Stimulated activated CD8-positive, alpha-beta memory T cell treated with anti-CD3 and anti-CD28 coated beads, Interleukin-7, amount 100 ng/mL, for 48 hours (primary cell): Measurements from ENCODE around the gene MYL12A.
"Not testable (repeated sequence)": the region's sequence is repeated elsewhere in the genome, so short reads cannot be mapped to it uniquely, and the experiment has no call there.

Experiments
- DNase-seq, 2 donors: peaks; one replicate each; pipeline ENCODE4 v3.0.0-alpha.2; 2020; ENCODE audit warnings: low read depth in 1 of 2; ENCODE audit errors: extremely low read depth in 1 of 2

Gene MYL12A

DNA sequence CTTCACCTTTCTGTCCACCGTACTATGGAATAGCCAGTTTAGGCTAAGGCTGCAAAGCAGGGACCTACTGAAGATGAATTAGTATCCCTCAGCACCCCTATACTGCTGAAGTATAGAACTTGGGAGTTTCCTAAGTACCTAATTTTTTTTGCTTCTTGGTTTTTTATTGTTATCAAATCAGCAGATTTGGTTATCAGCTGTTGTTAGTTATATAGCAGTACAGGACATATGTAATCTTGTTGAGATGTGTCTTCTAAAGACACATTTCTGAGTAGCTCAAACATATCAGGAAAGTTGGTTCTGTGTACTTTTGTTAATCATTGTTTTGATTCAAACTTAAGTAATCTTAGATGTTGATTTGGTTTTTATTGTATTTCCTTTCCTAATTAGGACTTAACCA, 5.2 kb downstream of the MYL12A start:
- no peak for DNase-seq

DNA sequence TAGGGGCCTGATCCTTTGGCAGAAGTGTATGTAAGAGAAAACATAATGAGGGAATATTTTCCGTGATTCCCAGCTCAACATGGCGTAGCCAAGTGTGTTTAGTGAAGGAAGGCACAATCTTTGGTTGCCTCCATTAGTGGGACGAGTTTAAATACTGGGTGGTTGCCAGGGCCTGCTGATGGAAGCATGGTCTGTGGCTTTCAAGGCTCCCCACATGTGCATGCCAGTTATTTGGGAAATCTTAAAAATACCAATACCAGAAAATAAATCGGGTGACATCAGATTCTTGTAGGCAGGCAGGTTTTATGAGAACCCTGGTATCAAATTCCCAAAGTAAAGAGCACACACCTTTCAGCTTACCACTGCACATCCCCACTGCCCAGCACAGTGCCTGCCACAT, 7.1 kb downstream of the MYL12A start:
- no peak for DNase-seq

DNA sequence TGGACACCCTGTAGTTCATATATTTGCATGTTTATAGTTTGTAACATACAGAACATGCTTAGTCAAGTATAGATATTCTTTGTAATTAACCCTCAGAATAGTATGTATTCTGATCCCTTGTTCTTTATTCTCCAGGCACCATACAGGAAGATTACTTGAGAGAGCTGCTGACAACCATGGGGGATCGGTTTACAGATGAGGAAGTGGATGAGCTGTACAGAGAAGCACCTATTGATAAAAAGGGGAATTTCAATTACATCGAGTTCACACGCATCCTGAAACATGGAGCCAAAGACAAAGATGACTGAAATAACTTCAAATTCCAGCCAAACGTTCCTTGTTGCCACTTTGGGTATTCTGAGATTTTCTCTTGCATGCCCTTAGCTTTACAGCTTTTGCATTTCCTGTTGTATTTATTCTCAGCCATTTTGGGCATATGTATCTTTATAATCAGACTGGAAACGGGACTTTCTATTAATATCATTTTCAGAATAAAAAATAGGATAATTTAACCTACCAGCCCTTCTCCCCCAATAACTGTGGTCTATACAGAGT, 8.1 kb downstream of the MYL12A start:
- DNase-seq: no peak

DNA sequence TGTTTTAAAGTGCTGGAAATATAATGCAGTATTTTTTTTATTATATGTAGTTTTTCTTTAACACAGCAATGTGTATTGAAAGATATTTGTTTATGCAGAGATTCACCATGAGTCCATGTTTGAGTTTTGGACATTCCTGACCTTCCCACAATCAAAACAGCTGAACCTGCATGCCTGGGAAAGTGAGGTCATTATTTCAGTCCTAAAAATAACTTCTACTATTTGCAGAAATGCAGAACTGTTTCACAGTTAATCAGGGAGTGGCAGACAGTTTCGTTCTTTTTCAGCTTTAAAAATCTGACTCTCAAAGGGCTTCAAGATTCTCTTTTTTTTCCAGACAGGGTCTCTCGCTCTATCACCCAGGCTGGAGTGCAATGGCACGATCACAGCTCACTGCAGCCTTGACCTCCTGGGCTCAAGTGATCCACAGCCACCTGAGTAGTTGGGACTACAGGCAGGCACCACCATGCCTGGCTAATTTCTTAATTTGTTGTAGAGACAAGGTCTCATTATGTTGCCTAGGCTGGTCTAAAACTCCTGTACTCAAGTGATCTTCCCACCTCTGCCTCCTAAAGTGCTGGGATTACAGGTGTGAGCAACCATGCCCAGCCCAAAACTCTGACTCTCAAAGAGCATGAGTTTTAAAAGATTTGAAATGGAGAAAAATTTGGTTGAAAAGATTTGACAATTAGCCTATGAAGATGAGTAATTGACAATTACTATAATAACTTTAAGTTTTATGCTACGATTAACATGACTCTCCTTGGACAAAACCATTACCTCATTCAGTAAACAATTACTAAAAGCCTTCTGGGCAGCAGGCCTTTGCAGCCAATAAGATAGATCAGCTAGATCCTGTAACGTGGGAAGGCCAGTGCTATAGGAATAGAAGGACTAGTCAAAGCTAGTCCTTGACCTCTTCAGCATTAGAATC, 9.4 kb downstream of the MYL12A start:
- DNase-seq: no peak

DNA sequence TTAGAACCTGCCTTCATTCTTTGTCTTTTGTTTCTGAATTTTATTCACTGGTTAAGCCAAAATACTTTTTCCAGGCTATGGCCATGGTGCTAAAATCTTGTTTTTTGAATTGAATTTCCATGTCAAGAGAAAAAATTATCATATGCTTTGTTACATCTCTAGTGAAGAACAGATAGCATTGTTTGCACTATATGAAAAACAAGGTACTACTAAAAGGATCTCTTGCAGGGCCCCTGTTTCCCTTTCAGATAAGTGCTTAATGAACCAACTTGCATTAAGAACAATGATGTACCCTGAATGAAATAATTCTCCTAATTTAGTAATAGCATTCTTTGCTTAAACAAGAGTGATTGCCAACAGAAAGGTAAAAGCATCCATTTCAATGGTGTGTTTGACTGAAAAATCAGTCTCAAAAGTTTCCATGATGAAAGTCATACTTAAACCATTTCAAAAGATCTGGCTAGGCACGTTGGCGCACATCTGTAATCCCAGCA, 10.1 kb downstream of the MYL12A start:
- DNase-seq: no peak

DNA sequence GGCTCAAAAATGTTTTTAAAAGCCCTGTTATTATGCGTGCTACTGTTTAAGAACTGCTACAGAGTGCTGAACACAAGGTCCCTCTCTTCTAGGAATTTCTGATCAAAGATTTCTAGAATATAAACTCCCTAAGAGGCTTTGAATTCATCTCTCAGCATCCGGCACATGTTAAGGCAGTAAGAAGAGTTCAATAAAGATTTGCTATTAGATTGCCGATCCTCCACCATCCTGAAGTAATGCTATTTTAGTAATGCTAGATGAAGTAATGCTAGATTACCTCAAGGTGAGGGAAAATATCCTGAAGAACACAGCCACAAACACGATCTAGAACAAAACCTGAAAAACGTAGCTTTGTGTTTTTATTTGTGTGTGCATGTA, 13.4 kb downstream of the MYL12A start:
- no peak for DNase-seq

DNA sequence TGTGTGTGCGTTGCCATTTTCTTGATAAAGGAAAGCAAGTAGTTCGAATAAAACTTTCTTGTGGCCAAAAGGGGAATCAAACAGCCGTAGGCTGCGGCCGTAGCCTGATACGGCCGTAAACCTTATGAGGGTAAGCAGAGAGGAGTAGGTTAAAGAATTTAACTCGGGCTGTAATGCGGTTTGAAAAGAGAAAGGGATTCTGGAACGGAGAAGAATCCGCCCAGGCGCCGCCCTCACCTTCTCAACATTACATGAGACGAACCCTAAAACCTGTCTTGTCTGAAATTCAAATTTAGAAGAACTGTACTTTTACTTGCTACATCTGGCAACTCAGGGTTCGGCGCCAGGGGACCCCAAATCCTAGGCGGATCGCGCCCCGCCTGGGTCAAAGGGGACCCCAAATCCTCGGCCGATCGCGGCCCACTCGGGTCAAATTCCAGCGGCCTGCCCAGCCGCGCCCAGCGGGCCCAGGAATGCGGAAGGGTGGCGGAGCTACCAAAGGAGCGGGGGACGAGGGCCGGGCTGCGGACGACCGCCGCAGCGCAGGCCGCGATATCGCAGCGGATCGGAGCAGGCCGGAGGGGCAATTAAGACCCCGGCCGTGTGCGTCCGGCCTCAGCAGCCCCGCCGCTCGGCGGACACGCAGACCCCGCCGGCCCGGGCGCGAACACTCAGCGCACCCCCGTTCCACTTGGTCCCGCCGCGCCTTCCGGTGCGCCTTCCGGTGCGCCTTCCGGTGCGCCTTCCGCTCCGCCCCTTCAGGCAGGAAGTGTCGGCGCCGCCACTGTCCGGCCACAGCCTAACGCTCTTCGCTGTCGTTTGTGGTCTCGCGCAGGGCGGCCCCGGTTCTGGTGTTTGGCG, 14.0 kb downstream of the MYL12A start, which contains the start of gene MYL12B:
Gene MYL12B (plus strand): TSS at position 761 of the 861 bp plus-strand sequence. CDS start 10,766 bp downstream, outside the sequence.
- DNase-seq: peak; percentile 59 to 63

DNA sequence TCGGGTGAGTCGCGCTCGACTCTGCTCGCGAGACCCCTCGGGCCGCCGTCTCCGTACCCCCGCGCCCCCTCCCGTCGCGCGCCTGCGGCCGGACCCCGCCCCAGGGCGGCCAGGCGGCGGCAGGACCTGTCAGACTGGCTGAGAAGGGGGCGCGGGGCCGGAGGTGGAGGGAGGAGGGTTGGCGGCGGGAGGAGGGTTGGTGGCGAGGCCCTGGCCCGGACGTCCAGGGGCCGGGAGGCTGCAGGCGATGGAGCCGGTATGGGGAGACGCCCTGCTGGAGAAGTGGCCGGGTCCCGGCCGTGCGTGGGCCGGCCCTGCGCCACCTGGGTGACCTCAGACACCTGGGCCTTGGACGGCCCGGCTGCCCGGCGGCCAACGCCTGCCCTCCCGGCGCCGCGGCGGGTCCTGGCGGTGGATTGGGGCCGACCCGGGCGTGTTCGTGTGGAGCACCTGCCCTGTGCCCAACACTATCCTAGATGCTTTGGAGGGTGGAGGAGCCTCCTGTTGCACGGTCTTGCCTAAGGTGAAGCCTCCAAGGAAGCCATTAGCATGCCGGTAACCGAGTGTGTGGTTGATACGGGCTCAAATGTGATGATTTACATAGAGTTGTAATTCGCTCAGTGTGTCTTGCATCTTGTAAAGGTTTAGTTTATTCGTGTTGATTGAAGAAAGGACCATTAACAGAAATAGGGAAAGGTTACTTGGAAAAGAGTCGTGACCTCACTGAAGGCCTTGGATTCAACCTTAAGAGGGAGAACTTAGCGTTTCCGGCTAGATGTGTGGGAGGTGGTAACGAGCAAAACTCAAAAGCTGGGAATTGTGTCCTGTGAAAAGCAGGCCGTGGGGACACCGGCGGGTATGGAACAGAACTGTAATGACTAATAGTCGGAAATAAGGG, 14.9 kb downstream of the MYL12A start:
- DNase-seq: no peak

DNA sequence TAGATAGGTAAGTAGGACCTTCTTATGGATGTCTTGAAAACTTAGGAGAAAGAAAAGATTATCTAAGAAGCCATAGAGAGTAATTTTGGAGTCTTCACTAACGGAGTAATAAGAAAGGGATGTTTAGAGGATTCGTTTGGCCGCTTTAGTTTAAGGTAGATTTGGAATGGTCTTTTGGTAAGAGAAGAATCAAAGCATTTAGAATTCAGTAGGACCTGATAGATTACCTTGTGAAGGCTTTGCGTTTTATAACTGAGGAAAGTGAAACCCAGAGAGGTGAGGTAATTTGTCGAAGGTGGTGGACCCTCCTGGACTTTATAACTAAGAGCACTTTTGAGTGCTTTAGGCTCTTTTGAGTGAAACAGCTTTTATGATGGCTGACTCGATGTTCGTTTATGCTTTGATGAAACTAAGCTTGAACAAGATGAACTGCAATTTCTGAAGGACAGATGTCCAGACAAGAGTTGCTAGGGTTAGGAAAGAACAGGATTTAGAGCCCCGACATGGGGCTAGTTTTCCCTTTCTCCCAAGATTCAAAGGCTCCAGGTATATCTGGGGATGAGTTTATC, 15.6 kb downstream of the MYL12A start:
- DNase-seq: no peak

DNA sequence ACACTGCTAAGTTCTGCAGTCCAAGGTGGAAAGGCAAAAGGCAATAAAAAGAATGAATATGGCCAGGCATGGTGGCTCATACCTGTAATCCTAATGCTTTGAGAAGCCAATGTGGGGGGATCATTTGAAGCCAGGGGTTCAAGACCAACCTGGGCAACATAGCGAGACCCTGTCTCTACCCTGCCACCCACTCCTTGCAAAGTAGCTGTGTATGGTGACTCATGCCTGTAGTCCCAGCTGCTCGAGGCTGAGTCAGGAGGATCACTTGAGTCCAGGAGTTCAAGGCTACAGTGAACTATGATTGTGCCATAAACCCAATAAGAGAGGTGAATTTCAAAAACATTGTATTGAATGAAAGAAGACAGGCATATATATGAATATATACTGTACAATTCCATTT, 16.8 kb downstream of the MYL12A start:
- DNase-seq: no peak

DNA sequence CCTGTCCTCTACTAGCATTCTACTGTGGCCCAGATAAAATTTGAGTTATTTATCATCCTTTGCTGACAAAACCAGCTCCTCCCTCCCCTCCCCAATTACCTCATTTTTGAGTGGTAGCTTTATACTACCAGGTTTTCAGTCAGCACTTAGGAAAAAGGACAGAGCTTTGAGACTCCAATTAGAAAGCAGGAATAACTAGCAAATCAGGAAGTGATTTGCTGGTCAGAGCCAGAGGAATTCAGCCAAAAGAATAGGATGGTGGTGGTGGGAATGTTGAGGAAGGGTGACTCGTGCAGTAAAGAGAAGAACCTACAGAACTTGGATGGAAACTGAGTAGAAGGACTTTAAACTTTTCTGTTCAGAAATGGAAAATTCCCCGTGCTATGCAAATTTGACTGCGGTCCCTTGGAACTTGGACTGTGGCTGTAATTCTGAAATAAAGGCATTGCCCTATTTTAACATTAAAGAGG, 18.0 kb downstream of the MYL12A start:
- DNase-seq: no peak

DNA sequence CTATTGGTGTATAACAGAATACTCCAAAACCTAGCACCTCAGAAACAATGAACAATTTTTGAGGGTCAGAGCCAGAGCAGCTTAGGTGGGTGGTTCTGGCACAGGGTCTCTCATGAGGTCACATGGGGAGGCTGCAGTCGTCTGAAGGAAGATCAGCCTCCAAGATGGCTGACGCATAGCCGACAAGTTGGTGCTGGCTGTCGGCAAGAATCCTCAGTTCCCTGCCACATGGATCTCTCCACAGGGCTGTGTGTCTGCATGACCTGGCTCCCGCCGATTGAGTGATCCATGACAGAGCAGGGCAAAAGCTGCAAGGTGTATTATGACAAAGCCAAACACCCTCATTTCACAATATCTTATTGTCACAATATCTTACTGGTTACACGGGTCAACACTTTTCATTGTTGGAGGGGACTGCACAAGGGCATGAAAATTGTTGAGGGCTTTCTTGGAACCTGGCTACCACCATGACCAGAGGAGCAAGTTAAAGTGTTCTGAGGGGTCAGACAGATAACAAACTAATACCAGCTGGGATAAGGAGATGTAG, 18.5 kb downstream of the MYL12A start:
- no peak for DNase-seq

DNA sequence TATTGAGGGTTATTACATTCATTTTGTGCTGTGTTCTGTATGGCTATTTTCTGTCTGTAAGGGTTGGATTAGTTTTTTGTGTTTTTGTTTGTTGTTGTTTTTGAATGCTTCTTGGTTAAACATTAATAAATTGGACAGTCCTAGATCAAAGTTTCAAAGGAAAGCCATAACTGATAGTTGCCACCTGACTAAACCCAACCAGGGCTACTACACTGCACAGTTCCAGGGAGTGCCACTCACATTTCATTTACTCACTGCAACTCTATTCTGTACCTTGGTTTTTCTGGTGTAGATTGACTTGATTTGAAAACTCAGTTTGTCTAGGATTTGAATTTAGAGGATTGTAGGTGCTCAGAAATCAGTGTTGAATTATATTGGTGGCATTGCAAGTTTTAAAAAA, 20.7 kb downstream of the MYL12A start:
- no peak for DNase-seq

DNA sequence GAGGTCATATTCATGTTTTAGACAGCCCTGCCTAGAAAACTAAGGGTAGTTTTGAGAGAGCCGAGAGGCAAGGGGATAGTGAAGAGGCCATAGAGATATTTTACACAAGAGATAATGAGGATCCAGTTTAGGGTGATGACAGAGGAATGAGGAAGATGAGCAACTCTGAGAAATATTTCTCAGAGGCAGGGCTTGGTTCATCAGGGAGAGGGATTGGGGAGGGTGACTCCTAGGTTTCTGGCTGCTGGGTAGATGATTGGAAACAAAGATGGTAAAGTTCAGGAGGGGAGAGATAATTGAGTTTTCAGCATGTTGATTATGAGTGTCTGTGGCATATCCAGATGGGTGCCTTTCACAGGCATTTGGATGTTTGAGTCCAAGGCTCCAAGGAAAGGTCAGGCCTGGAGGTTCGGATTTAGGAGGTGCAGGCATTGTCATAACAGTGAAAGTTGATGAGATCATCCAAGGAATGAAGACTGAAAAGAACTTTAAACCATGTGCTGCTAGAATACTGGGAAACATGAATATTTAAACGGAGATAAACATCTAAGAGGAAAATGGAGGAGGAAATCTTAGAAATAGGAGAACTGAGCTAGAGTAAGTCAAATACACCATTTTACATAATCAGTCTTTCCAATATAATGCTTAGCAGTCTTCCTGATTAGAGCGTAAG, 21.8 kb downstream of the MYL12A start:
- no peak for DNase-seq

DNA sequence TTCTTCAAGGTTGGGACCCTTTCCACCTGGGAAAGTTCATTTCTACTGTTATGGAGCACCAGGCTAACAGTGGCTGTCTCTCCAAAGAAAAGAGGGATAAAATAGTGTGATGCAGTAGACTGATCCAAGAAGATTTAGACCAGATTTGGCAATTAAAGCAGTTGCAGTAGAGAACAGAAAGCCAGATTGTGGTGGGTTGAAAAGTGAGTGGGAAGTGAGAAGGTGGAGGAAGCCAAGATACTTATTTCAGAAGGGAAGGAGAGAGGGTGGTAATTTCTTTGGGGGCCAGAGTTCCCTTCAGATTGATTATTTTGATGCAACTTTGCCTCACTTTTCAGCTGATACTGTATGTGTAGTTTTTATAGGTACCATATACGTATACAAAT, 22.3 kb downstream of the MYL12A start:
- DNase-seq: no peak

DNA sequence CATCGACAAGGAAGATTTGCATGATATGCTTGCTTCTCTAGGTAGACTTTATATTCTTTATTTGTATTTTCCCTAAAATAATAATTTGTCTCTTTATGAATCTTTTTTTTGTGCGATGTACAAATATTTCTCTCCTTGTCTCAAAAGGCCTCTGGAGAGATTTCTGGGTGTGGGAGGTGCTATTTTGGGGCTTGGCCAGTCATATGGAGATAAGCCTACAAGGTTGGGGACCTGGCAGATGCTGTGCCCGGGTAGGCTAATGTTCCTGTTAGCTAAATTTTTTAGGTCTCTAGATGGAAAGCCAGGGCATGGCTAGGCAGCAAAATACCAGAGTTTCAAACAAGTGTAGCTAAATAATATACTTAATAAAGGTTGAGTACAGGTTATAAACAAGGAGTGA, 25.4 kb downstream of the MYL12A start:
- no peak for DNase-seq

DNA sequence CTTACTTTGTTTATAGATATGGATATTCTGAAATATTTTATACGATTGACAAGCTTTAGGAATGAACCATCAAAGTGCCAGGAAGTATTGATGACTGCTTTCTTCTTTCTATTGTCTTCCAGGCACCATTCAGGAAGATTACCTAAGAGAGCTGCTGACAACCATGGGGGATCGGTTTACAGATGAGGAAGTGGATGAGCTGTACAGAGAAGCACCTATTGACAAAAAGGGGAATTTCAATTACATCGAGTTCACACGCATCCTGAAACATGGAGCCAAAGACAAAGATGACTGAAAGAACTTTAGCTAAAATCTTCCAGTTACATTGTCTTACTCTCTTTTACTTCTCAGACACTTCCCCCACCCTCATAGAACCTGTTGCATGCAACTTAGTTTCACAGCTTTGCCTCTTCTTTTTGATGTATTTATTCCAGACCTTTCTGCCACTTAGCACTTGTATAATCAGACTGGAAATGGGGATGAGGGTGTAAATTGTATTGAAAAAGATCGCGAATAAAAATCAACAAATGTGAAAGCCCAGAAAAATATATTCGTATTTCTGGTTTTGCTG, 30.1 kb downstream of the MYL12A start:
- not testable (repeated sequence) for DNase-seq
